GM12878 (cell line): ENCODE data around the gene PLGRKT. TPM values are rescaled to one million over a fixed set of nuclear protein-coding genes. Genes with fewer than 3 reads are reported as not detected.

Source experiments
- ATAC-seq: fragments of 200-7000 bp; cut with Tn5 transposase; 3 replicates; pipeline ENCODE4 v1.9.1; 2020; ENCODE audit warnings: mild to moderate bottlenecking, moderate library complexity
- BruUV-seq: library from RNA; stranded (reverse); fragments of 400-500 nt; replicated peaks from 2 replicates; lab custom pipeline; 2021; lab: Mats Ljungman, UMichigan
- CTCF ChIA-PET: fragments of 300-600 bp; sonication (Branson Sonifier 250); formaldehyde crosslinking; extraction: SDS; loops from one replicate; lab custom pipeline; 2021; ENCODE audit warnings: inconsistent platforms; lab: Yijun Ruan, JAX
- POLR2A ChIA-PET: fragments of 350-600 bp; formaldehyde crosslinking; extraction: SDS; loops from one replicate; lab custom pipeline; 2021; ENCODE audit warnings: inconsistent platforms; lab: Charles Lee
- RAD21 ChIA-PET: fragments of 300-600 bp; sonication (Branson Sonifier 250); formaldehyde crosslinking; loops from one replicate; lab custom pipeline; 2023; ENCODE audit warnings: antibody characterized with exemption; ENCODE audit not compliant: unreplicated experiment; lab: Charles Lee
- SMC1A ChIA-PET: fragments of 300-600 bp; sonication (Branson Sonifier 250); formaldehyde crosslinking; loops from one replicate; lab custom pipeline; 2023; ENCODE audit not compliant: unreplicated experiment, uncharacterized antibody; lab: Charles Lee
- DNase-seq: peaks from one replicate; pipeline ENCODE4 v3.0.0-alpha.2; 2011; ENCODE audit warnings: low read depth, low spot score
- FAIRE-seq: peaks from 3 replicates; lab custom pipeline; 2011; peaks lifted over from hg19 to GRCh38; lab: Jason Lieb, UNC
- H2AFZ ChIP-seq: 2 replicates; pipeline ENCODE4 v1.6.0; 2011; ENCODE audit warnings: low read depth, low read length, control low read depth; ENCODE audit not compliant: control insufficient read depth
- H3K27ac ChIP-seq: 2 replicates; pipeline ENCODE4 v1.5.1; 2011; ENCODE audit warnings: control low read depth; ENCODE audit not compliant: control insufficient read depth, insufficient read depth
- H3K27me3 ChIP-seq, 2 experiments: replicated peaks in 1 of 2; 2 replicates each; pipeline versions ENCODE4 v1.6.0 to v1.6.1; 2011; ENCODE audit warnings: low read length in 1 of 2; ENCODE audit not compliant: control insufficient read depth in 2 of 2, insufficient read depth in 2 of 2
- H3K36me3 ChIP-seq, 2 experiments: 2 replicates each; pipeline ENCODE4 v1.5.1; 2011; ENCODE audit warnings: low read length in 1 of 2; ENCODE audit not compliant: control insufficient read depth in 2 of 2, insufficient read depth in 2 of 2
- H3K4me1 ChIP-seq: 2 replicates; pipeline ENCODE4 v1.6.1; 2011; ENCODE audit warnings: mild to moderate bottlenecking, low read length, moderate library complexity, mixed read lengths; ENCODE audit not compliant: control insufficient read depth, insufficient read depth
- H3K4me2 ChIP-seq: 2 replicates; pipeline ENCODE4 v1.6.0; 2011; ENCODE audit warnings: control low read depth; ENCODE audit not compliant: control insufficient read depth, insufficient read depth
- H3K4me3 ChIP-seq: fragments of 200-600 bp; sonication (generic); 2 replicates; pipeline ENCODE4 v1.5.1; 2016
- H3K79me2 ChIP-seq: 2 replicates; pipeline ENCODE4 v1.6.0; 2011; ENCODE audit warnings: low read length; ENCODE audit not compliant: control insufficient read depth, insufficient read depth
- H3K9ac ChIP-seq: 2 replicates; pipeline ENCODE4 v1.8.0; 2011; ENCODE audit warnings: low read length, control low read depth, mixed read lengths; ENCODE audit not compliant: control insufficient read depth, insufficient read depth
- H3K9me3 ChIP-seq: replicated peaks from 3 replicates; pipeline ENCODE4 v1.5.1; 2011; ENCODE audit warnings: mild to moderate bottlenecking, low read length; ENCODE audit not compliant: control insufficient read depth, insufficient read depth
- H4K20me1 ChIP-seq: 2 replicates; pipeline ENCODE4 v1.6.0; 2011; ENCODE audit not compliant: control insufficient read depth, insufficient read depth
- ATF7 ChIP-seq: fragments of 450-650 bp; IDR thresholded peaks from 2 replicates; pipeline ENCODE4 v1.6.1; 2016; ENCODE audit warnings: low read depth, mild to moderate bottlenecking
- BMI1 ChIP-seq: fragments of 450-650 bp; IDR thresholded peaks from 2 replicates; pipeline ENCODE4 v1.6.1; 2016; ENCODE audit warnings: mild to moderate bottlenecking, moderate library complexity, borderline replicate concordance
- CREB1 ChIP-seq: IDR thresholded peaks from 2 replicates; pipeline ENCODE4 v1.6.1; 2012; ENCODE audit warnings: low read depth, mild to moderate bottlenecking, inconsistent platforms
- EGR1 ChIP-seq, 2 experiments: IDR thresholded peaks; 1 replicate in 1 of 2; 2 replicates in 1 of 2; pipeline ENCODE4 v1.6.1; 2011 to 2012; ENCODE audit warnings: low read depth in 2 of 2, low read length in 2 of 2, borderline replicate concordance in 1 of 2, mild to moderate bottlenecking in 1 of 2, moderate library complexity in 1 of 2
- EZH2 ChIP-seq: IDR thresholded peaks from 2 replicates; pipeline ENCODE4 v1.6.1; 2012; ENCODE audit warnings: low read depth, mild to moderate bottlenecking, control low read depth, inconsistent platforms, low read length, borderline replicate concordance; ENCODE audit not compliant: control insufficient read depth
- GATAD2B ChIP-seq: fragments of 450-650 bp; conservative IDR thresholded peaks from 2 replicates; pipeline ENCODE4 v1.6.1; 2017; ENCODE audit warnings: low read depth, mild to moderate bottlenecking, moderate library complexity
- HDAC2 ChIP-seq: fragments of 200-600 bp; sonication (generic); IDR thresholded peaks from 2 replicates; pipeline ENCODE4 v1.6.1; 2017
- MEF2A ChIP-seq: IDR thresholded peaks from 2 replicates; pipeline ENCODE4 v1.6.1; 2011; ENCODE audit warnings: low read depth, mild to moderate bottlenecking, low read length, moderate library complexity; ENCODE audit not compliant: insufficient read depth
- MYB ChIP-seq: fragments of 150-350 bp; IDR thresholded peaks from 2 replicates; pipeline ENCODE4 v1.6.1; 2014; ENCODE audit warnings: mild to moderate bottlenecking, low read depth, low read length, borderline replicate concordance
- NRF1 ChIP-seq: conservative IDR thresholded peaks from 2 replicates; pipeline ENCODE4 v1.6.1; 2011; ENCODE audit warnings: mild to moderate bottlenecking, low read depth, low read length, improper control_type of control experiment
- SIN3A ChIP-seq: IDR thresholded peaks from 2 replicates; pipeline ENCODE4 v1.6.1; 2012; ENCODE audit warnings: low read depth, low read length, improper control_type of control experiment
- SIX5 ChIP-seq: IDR thresholded peaks from 2 replicates; pipeline ENCODE4 v1.6.1; 2011; ENCODE audit warnings: mild to moderate bottlenecking, low read depth, low read length, moderate library complexity; ENCODE audit not compliant: severe bottlenecking
- ZBTB40 ChIP-seq: fragments of 450-650 bp; IDR thresholded peaks from 2 replicates; pipeline ENCODE4 v1.6.1; 2016; ENCODE audit warnings: mild to moderate bottlenecking, moderate library complexity, borderline replicate concordance
- WGBS: methylation state at CpG from one replicate; pipeline ENCODE4 v1.1.6; 2016; ENCODE audit warnings: low lambda C conversion rate; ENCODE audit not compliant: insufficient replicate concordance, insufficient coverage; ENCODE audit errors: missing lambda C conversion rate; 5-methylcytosine and 5-hydroxymethylcytosine counted together
- in situ Hi-C: fragments of 300-500 bp; cut with MboI; formaldehyde crosslinking; loops from 9 replicates; pipeline ENCODE4 v1.14.3; 2018; ENCODE audit warnings: mixed read lengths
- intact Hi-C: fragments of 100-400 bp; cut with micrococcal nuclease; formaldehyde crosslinking; loops from one replicate; pipeline ENCODE4 v1.14.2; 2022; ENCODE audit not compliant: unreplicated experiment
- polyA plus RNA-seq, 11 experiments: library from polyadenylated mRNA; depleted of rRNA in 4 of 11; unstranded in 6 of 11; stranded (reverse) in 5 of 11; fragments of >200 nt; fragmentation: Nextera tagmentation in 4 of 11; fragmentation: Illumina TruSeq in 1 of 11; extraction: Ambion mirVana in 4 of 11; extraction: Trizol in 1 of 11; gene quantifications; 1 replicate in 1 of 11; 2 replicates in 10 of 11; pipeline versions ENCODE4 v1.2.1 to v1.2.3, GENCODE V29; 2011 to 2016; ENCODE audit warnings: inconsistent platforms in 2 of 11, missing spikeins in 2 of 11, low read depth in 1 of 11
- total RNA-seq, 4 experiments: library from RNA; depleted of rRNA in 3 of 4; stranded (reverse); fragments of >200 nt in 3 of 4; fragmentation: Illumina TruSeq in 1 of 4; extraction: Trizol in 1 of 4; gene quantifications; 2 replicates each; pipeline versions ENCODE4 v1.2.1 to v1.2.3, GENCODE V29; 2013 to 2021
- TF ChIP-seq, protein P1 (sequence below), 3 experiments: IDR thresholded peaks in 2 of 3; conservative IDR thresholded peaks in 1 of 3; 2 replicates each; pipeline ENCODE4 v1.5.1; 2011; ENCODE audit warnings: low read depth in 3 of 3, low read length in 3 of 3, mild to moderate bottlenecking in 3 of 3, control low read depth in 2 of 3, moderate library complexity in 2 of 3, inconsistent platforms in 1 of 3, mixed read lengths in 1 of 3; ENCODE audit not compliant: control insufficient read depth in 2 of 3, insufficient read depth in 1 of 3; ENCODE audit errors: extremely low read depth in 1 of 3
- TF ChIP-seq, protein P2 (sequence below): IDR thresholded peaks from 2 replicates; pipeline ENCODE4 v1.6.1; 2012; ENCODE audit warnings: low read depth, low read length, improper control_type of control experiment
- TF ChIP-seq, protein P3 (sequence below): IDR thresholded peaks from 2 replicates; pipeline ENCODE4 v1.6.1; 2011; ENCODE audit warnings: borderline replicate concordance, low read depth, mild to moderate bottlenecking, moderate library complexity, low read length; ENCODE audit not compliant: insufficient read depth, poor library complexity, severe bottlenecking

PLGRKT gene
- total and polyA plus RNA-seq, 10 of the 15 experiments (the other 5 are each of a cell fraction or from before 2014, with no cell fraction given): 25.2 to 72.3 (median 38.4) TPM

- FAIRE-seq (no peak), ATAC-seq (no peak), DNase-seq (no peak)
- peaks cover 20% of the 10 kb centered on the region for H3K4me1 ChIP-seq
- H3K4me2 ChIP-seq: no peak overlapping the region
- H3K9me3 ChIP-seq: peaks cover 3% of the 10 kb centered on the region; the same call in 2 of the 3 replicates
- ChIA-PET CTCF (interaction anchor here (2.3 kb wide), 1 partner anchor 10 kb away, joined by 10 read pairs; no protein-coding TSS in a partner anchor), SMC1A (interaction anchor here (1.0 to 1.7 kb wide), 7 partner anchors 10 to 43 kb away, joined by 3 to 19 read pairs (median 3); no protein-coding TSS in a partner anchor), POLR2A (interaction anchor here (0.7 to 2.5 kb wide), 2 partner anchors 10 to 35 kb away, joined by 3 to 11 read pairs; no protein-coding TSS in a partner anchor), RAD21 (interaction anchor here (0.7 to 3.0 kb wide), 8 partner anchors 10 to 356 kb away, joined by 3 to 14 read pairs (median 4); no protein-coding TSS in a partner anchor)
- no peak overlapping the region for H2AFZ ChIP-seq
- H3K4me3 ChIP-seq: no peak overlapping the region
- WGBS: 68% methylated on average over 2 of the region's 2 CpGs
- no peaks in the 10 kb centered on the region for H3K27me3 ChIP-seq
- no peak overlapping the region for H3K9ac ChIP-seq
- H3K36me3 ChIP-seq: no peaks in the 10 kb centered on the region
- in situ Hi-C loops (no loop called here), intact Hi-C loops (no loop called here)
- no peaks in the 10 kb centered on the region for H3K79me2 ChIP-seq
- TF ChIP-seq HDAC2 (no peak), EZH2 (no peak), CREB1 (no peak), SIN3A (no peak), MYB (no peak), BMI1 (no peak), ZBTB40 (no peak), GATAD2B (no peak), ATF7 (no peak), NRF1 (no peak), SIX5 (no peak), MEF2A (no peak), EGR1 (IDR thresholded peaks at IDR 0.05; ENCODE audit: borderline replicate concordance in 1 of 2, low read depth in 2 of 2, low read length in 2 of 2) (no peak)
- TF ChIP-seq, protein P1, sequence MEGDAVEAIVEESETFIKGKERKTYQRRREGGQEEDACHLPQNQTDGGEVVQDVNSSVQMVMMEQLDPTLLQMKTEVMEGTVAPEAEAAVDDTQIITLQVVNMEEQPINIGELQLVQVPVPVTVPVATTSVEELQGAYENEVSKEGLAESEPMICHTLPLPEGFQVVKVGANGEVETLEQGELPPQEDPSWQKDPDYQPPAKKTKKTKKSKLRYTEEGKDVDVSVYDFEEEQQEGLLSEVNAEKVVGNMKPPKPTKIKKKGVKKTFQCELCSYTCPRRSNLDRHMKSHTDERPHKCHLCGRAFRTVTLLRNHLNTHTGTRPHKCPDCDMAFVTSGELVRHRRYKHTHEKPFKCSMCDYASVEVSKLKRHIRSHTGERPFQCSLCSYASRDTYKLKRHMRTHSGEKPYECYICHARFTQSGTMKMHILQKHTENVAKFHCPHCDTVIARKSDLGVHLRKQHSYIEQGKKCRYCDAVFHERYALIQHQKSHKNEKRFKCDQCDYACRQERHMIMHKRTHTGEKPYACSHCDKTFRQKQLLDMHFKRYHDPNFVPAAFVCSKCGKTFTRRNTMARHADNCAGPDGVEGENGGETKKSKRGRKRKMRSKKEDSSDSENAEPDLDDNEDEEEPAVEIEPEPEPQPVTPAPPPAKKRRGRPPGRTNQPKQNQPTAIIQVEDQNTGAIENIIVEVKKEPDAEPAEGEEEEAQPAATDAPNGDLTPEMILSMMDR (IDR thresholded peaks at IDR 0.05 in 2 of 3, conservative IDR thresholded peaks at IDR 0.05 in 1 of 3; ENCODE audit: control insufficient read depth in 2 of 3, extremely low read depth in 1 of 3, insufficient read depth in 1 of 3, low read depth in 3 of 3, low read length in 3 of 3): no peak
- TF ChIP-seq, protein P2, sequence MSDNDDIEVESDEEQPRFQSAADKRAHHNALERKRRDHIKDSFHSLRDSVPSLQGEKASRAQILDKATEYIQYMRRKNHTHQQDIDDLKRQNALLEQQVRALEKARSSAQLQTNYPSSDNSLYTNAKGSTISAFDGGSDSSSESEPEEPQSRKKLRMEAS: no peak
- TF ChIP-seq, protein P3, sequence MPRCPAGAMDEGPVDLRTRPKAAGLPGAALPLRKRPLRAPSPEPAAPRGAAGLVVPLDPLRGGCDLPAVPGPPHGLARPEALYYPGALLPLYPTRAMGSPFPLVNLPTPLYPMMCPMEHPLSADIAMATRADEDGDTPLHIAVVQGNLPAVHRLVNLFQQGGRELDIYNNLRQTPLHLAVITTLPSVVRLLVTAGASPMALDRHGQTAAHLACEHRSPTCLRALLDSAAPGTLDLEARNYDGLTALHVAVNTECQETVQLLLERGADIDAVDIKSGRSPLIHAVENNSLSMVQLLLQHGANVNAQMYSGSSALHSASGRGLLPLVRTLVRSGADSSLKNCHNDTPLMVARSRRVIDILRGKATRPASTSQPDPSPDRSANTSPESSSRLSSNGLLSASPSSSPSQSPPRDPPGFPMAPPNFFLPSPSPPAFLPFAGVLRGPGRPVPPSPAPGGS: no peak
- no TSS peak for BruUV-seq
- no peaks in the 10 kb centered on the region for H4K20me1 ChIP-seq
- no peak overlapping the region for H3K27ac ChIP-seq
Observed at GRCh38 chr9:5483306-5483705, 45.6 kb upstream of the PLGRKT start.
